ENCODE results near the gene ABI3BP. TPM values are rescaled to one million over a fixed set of nuclear protein-coding genes. Genes with fewer than 3 reads are reported as not detected.

Gene ABI3BP
- total and polyA plus RNA-seq, 2 experiments from 2014 or later: 0.42 to 0.57 TPM

- TF ChIP-seq ZNF462 (CRISPR knock-in tag; IDR thresholded peaks at IDR 0.05) (no peak), ZNF331 (CRISPR knock-in tag; IDR thresholded peaks at IDR 0.05; ENCODE audit: low read depth) (no peak), CREB1 (CRISPR knock-in tag; IDR thresholded peaks at IDR 0.05; ENCODE audit: low read depth) (no peak)
Measured at GRCh38 chr3:100873611-100874010, 119.6 kb downstream of the ABI3BP start (continued).

GRCh38 chr3:100871306-100871705 is 121.9 kb downstream of the ABI3BP start:
- H3K79me2 ChIP-seq (replicated peaks; ENCODE audit: insufficient read depth): no peaks in the 10 kb centered on the region
- H2AFZ ChIP-seq: no peak overlapping the region
- no peak overlapping the region for H3K27ac ChIP-seq (ENCODE audit: low read depth)
- DNase-seq (ENCODE audit: low spot score): no peak
- peaks cover 6% of the 10 kb centered on the region; the same call in 1 of the 2 replicates for H3K4me1 ChIP-seq (ENCODE audit: insufficient read depth)
- no peaks in the 10 kb centered on the region for H3F3A ChIP-seq (replicated peaks; ENCODE audit: low read depth)
- no peak for TF ChIP-seq CREB1 (CRISPR knock-in tag; IDR thresholded peaks at IDR 0.05; ENCODE audit: low read depth)
- TF ChIP-seq EZH2phosphoT487 (IDR thresholded peaks at IDR 0.05; ENCODE audit: unreplicated experiment): no peak
- TF ChIP-seq STAT1 (IDR thresholded peaks at IDR 0.05; ENCODE audit: unreplicated experiment): no peak
- no peak for TF ChIP-seq ZNF114 (CRISPR knock-in tag; IDR thresholded peaks at IDR 0.05)
- no peak for TF ChIP-seq JUNB (IDR thresholded peaks at IDR 0.05; ENCODE audit: unreplicated experiment)
- Mint-ChIP-seq H3K27ac (no peak overlapping the region), H3K27me3 (ENCODE audit: insufficient read depth, low read depth, poor library complexity) (no peaks in the 10 kb centered on the region), H3K4me3 (no peak overlapping the region), H3K4me1 (peaks cover 4% of the 10 kb centered on the region), H3K36me3 (ENCODE audit: low read depth) (no peaks in the 10 kb centered on the region), H3K9me3 (no peaks in the 10 kb centered on the region)
- no peak for ATAC-seq
- no peaks in the 10 kb centered on the region for H3K27me3 ChIP-seq (ENCODE audit: insufficient read depth)
- no peaks in the 10 kb centered on the region for H4K20me1 ChIP-seq (replicated peaks; ENCODE audit: insufficient read depth)
- H3K4me3 ChIP-seq: no peak overlapping the region
- no peaks in the 10 kb centered on the region for H3K9me2 ChIP-seq (ENCODE audit: insufficient read depth)
- H3K4me2 ChIP-seq: no peak overlapping the region
- H3K36me3 ChIP-seq (ENCODE audit: insufficient read depth): no peaks in the 10 kb centered on the region

Data from GM23338 (cell line).